ENCODE results near the gene VANGL1. TPM values are rescaled to one million over a fixed set of nuclear protein-coding genes. Genes with fewer than 3 reads are reported as not detected.

Gene VANGL1
- total RNA-seq, 2 experiments from 2014 or later = 1.1 to 1.8 TPM

- no peak for ATAC-seq (ENCODE audit: poor library complexity)
- CTCF ChIA-PET = no interaction called here
- DNase-seq = no peak
Observed at GRCh38 chr1:115678141-115678540, 36.4 kb downstream of the VANGL1 start.

GRCh38 chr1:115679141-115679611, 37.4 kb downstream of the VANGL1 start:
- CTCF ChIA-PET = no interaction called here

More at GRCh38 chr1:115678141-115678540, 36.4 kb downstream of the VANGL1 start:
- H3K4me3 Mint-ChIP-seq = no peak overlapping the region
- no peaks in the 10 kb centered on the region for H3K27me3 Mint-ChIP-seq
- Histone ChIP-seq H3K27ac (ENCODE audit: low read depth in 1 of 2, low read length in 2 of 2) (no peak overlapping the region), H3K4me1 (ENCODE audit: insufficient read depth, low read length) (no peaks in the 10 kb centered on the region), H3K9me3 (ENCODE audit: control insufficient read depth in 1 of 2, insufficient read depth in 1 of 2, low read length in 2 of 2) (no peaks in the 10 kb centered on the region), H3K4me3 (ENCODE audit: low read length) (no peak overlapping the region), H3K27me3 (ENCODE audit: control insufficient read depth in 1 of 2, insufficient read depth in 2 of 2, low read length in 2 of 2) (no peaks in the 10 kb centered on the region), H3K36me3 (ENCODE audit: insufficient read depth, low read length) (no peaks in the 10 kb centered on the region)
- no peaks in the 10 kb centered on the region for H3K9me3 Mint-ChIP-seq
- no peak overlapping the region for H3K27ac Mint-ChIP-seq
- TF ChIP-seq CTCF (IDR thresholded peaks at IDR 0.05) = no peak
- no peaks in the 10 kb centered on the region for H3K4me1 Mint-ChIP-seq (ENCODE audit: low read depth)
- intact Hi-C loops (cut with DNase I, micrococcal nuclease) = no loop called here
- no peaks in the 10 kb centered on the region for H3K36me3 Mint-ChIP-seq (ENCODE audit: low read depth)
- POLR2A ChIA-PET = no interaction called here

GRCh38 chr1:115680730-115681111, 39.0 kb downstream of the VANGL1 start:
- no peak overlapping the region for H3K27ac ChIP-seq (ENCODE audit: low read depth in 1 of 2, low read length in 2 of 2)
- H3K9me3 Mint-ChIP-seq = no peaks in the 10 kb centered on the region
- H3K9me3 ChIP-seq (ENCODE audit: control insufficient read depth in 1 of 2, insufficient read depth in 1 of 2, low read length in 2 of 2) = no peaks in the 10 kb centered on the region

More at GRCh38 chr1:115679141-115679611, 37.4 kb downstream of the VANGL1 start:
- H3K27ac ChIP-seq (ENCODE audit: low read depth in 1 of 2, low read length in 2 of 2) = no peak overlapping the region
- intact Hi-C loops (cut with DNase I, micrococcal nuclease) = no loop called here
- H3K4me3 Mint-ChIP-seq = no peak overlapping the region
- no peak overlapping the region for H3K27ac Mint-ChIP-seq
- ATAC-seq (ENCODE audit: poor library complexity) = no peak
- POLR2A ChIA-PET = no interaction called here
- H3K36me3 Mint-ChIP-seq (ENCODE audit: low read depth) = no peaks in the 10 kb centered on the region
- no peak for TF ChIP-seq CTCF (IDR thresholded peaks at IDR 0.05)
- H3K36me3 ChIP-seq (ENCODE audit: insufficient read depth, low read length) = no peaks in the 10 kb centered on the region
- H3K4me1 Mint-ChIP-seq (ENCODE audit: low read depth) = no peaks in the 10 kb centered on the region
- H3K4me3 ChIP-seq (ENCODE audit: low read length) = no peak overlapping the region
- no peak for DNase-seq
- no peaks in the 10 kb centered on the region for H3K9me3 ChIP-seq (ENCODE audit: control insufficient read depth in 1 of 2, insufficient read depth in 1 of 2, low read length in 2 of 2)
- H3K27me3 ChIP-seq (ENCODE audit: control insufficient read depth in 1 of 2, insufficient read depth in 2 of 2, low read length in 2 of 2) = no peaks in the 10 kb centered on the region
- H3K27me3 Mint-ChIP-seq = no peaks in the 10 kb centered on the region
- H3K4me1 ChIP-seq (ENCODE audit: insufficient read depth, low read length) = no peaks in the 10 kb centered on the region
- no peaks in the 10 kb centered on the region for H3K9me3 Mint-ChIP-seq

More at GRCh38 chr1:115680730-115681111, 39.0 kb downstream of the VANGL1 start:
- Histone ChIP-seq H3K4me1 (ENCODE audit: insufficient read depth, low read length) (no peaks in the 10 kb centered on the region), H3K27me3 (ENCODE audit: control insufficient read depth in 1 of 2, insufficient read depth in 2 of 2, low read length in 2 of 2) (no peaks in the 10 kb centered on the region), H3K36me3 (ENCODE audit: insufficient read depth, low read length) (no peaks in the 10 kb centered on the region), H3K4me3 (ENCODE audit: low read length) (no peak overlapping the region)
- Mint-ChIP-seq H3K4me3 (no peak overlapping the region), H3K27me3 (no peaks in the 10 kb centered on the region), H3K36me3 (ENCODE audit: low read depth) (no peaks in the 10 kb centered on the region), H3K27ac (no peak overlapping the region), H3K4me1 (ENCODE audit: low read depth) (no peaks in the 10 kb centered on the region)
- TF ChIP-seq CTCF (IDR thresholded peaks at IDR 0.05) = no peak
- no peak for ATAC-seq (ENCODE audit: poor library complexity)
- POLR2A ChIA-PET = no interaction called here
- intact Hi-C loops (cut with DNase I, micrococcal nuclease) = no loop called here
- DNase-seq = no peak
- CTCF ChIA-PET = no interaction called here

Measured in CD4-positive, alpha-beta T cell (primary cell).